ENCODE results near the gene WDFY2.

The WDFY2 gene

GRCh38 chr13:51771418-51772104, 187.3 kb downstream of the WDFY2 start:
- DNase-seq (ENCODE audit: low spot score): no peak

GRCh38 chr13:51772105-51772455, 187.8 kb downstream of the WDFY2 start:
- no peak for DNase-seq (ENCODE audit: low spot score)

- no peak for DNase-seq (ENCODE audit: low spot score)
Observed at GRCh38 chr13:51772781-51773180, 188.5 kb downstream of the WDFY2 start.

GRCh38 chr13:51773515-51773914, 189.3 kb downstream of the WDFY2 start:
- no peak for DNase-seq (ENCODE audit: low spot score)

- no peak for DNase-seq (ENCODE audit: low spot score)
Observed at GRCh38 chr13:51776179-51776578, 191.9 kb downstream of the WDFY2 start.

GRCh38 chr13:51777921-51778320, 193.7 kb downstream of the WDFY2 start:
- DNase-seq (ENCODE audit: low spot score): no peak

- DNase-seq (ENCODE audit: low spot score): no peak
Observed at GRCh38 chr13:51778392-51778791, 194.1 kb downstream of the WDFY2 start.

- no peak for DNase-seq (ENCODE audit: low spot score)
Observed at GRCh38 chr13:51780099-51780498, 195.8 kb downstream of the WDFY2 start.

- DNase-seq (ENCODE audit: low spot score): peak; percentile 50
Observed at GRCh38 chr13:51781246-51782022, 197.2 kb downstream of the WDFY2 start.

- DNase-seq (ENCODE audit: low spot score): no peak
Observed at GRCh38 chr13:51782026-51782710, 197.9 kb downstream of the WDFY2 start.

GRCh38 chr13:51783428-51784094, 199.3 kb downstream of the WDFY2 start:
- no peak for DNase-seq (ENCODE audit: low spot score)

- DNase-seq (ENCODE audit: low spot score): no peak
Observed at GRCh38 chr13:51784097-51784496, 199.8 kb downstream of the WDFY2 start.

- DNase-seq (ENCODE audit: low spot score): no peak
Observed at GRCh38 chr13:51785712-51786424, 201.6 kb downstream of the WDFY2 start.

GRCh38 chr13:51786425-51787265, 202.4 kb downstream of the WDFY2 start:
- no peak for DNase-seq (ENCODE audit: low spot score)

- DNase-seq (ENCODE audit: low spot score): peak; percentile 85
Observed at GRCh38 chr13:51793570-51794271, 209.5 kb downstream of the WDFY2 start.

- DNase-seq (ENCODE audit: low spot score): no peak
Observed at GRCh38 chr13:51794964-51795363, 210.7 kb downstream of the WDFY2 start.

- no peak for DNase-seq (ENCODE audit: low spot score)
Observed at GRCh38 chr13:51795419-51795818, 211.2 kb downstream of the WDFY2 start.

- no peak for DNase-seq (ENCODE audit: low spot score)
Observed at GRCh38 chr13:51796546-51796945, 212.3 kb downstream of the WDFY2 start.

GRCh38 chr13:51797664-51798488, 213.6 kb downstream of the WDFY2 start:
- DNase-seq (ENCODE audit: low spot score): peak; percentile 90

Data from kidney tubule cell (primary cell).